ENCODE results near the gene RCBTB2.

DNA sequence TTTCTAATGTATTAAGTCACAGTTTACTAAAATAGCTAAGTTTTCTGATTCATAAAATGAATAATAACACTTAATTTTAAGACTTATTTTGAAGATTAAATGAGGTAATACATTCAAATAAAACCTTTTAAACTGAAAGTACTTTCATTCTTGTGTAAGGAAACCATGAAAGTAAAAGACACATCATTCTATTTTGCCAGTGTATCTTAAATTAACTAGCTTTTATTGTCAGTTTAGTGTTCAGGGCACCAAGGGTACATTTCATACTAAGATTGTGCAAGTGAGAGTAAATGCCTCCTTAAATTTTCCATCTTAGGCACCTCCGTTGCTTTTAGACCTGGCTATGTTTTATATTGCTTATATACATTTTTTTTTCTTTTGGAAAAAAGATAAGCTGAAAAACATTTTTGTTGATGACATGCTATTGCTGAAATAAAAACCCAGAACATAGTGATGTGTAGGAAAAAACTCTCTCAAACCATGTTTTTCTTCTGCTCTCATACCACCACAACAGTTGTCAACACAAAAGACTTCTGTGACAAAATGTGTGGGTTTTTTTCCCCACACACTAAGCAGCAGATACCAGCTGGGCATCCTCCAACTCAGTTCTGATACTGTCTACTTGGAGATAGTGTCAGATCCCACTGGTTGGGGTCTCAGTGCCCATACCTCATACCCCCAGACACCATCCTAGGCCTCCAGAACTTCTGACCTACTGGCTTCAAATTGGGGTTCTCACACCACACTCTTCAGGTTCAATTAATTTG lies 89.3 kb downstream of the RCBTB2 start:
- no peak for TF ChIP-seq BHLHE40 (IDR thresholded peaks at IDR 0.05; ENCODE audit: borderline replicate concordance)
- no peak for TF ChIP-seq SUZ12 (IDR thresholded peaks at IDR 0.05)
- TF ChIP-seq SP1 (IDR thresholded peaks at IDR 0.05), result no peak
- no peak for TF ChIP-seq TARDBP (IDR thresholded peaks at IDR 0.05)
- TF ChIP-seq ARNT (IDR thresholded peaks at IDR 0.05), result no peak
- no peak for TF ChIP-seq HDGF (IDR thresholded peaks at IDR 0.05; ENCODE audit: borderline replicate concordance)
- TF ChIP-seq FOXK2 (IDR thresholded peaks at IDR 0.05), result no peak
- TF ChIP-seq ZNF384 (IDR thresholded peaks at IDR 0.05), result no peak
- no peak for TF ChIP-seq PKNOX1 (IDR thresholded peaks at IDR 0.05)
- TF ChIP-seq FOXM1 (IDR thresholded peaks at IDR 0.05; ENCODE audit: borderline replicate concordance), result no peak
- no peak for TF ChIP-seq LEF1 (IDR thresholded peaks at IDR 0.05; ENCODE audit: borderline replicate concordance)
- TF ChIP-seq L3MBTL2 (conservative IDR thresholded peaks at IDR 0.05), result no peak

All from HEK293T (cell line).